ENCODE data around the gene DOC2B.

- TF ChIP-seq CTCF (IDR thresholded peaks at IDR 0.05) (no peak), POLR2A (IDR thresholded peaks at IDR 0.05) (no peak)
Observed at GRCh38 chr17:177762-178161, 3.7 kb downstream of the DOC2B start.

Data from heart left ventricle (tissue), 13 donors.